ENCODE data around the gene PROSER3.
"Not testable (repeated sequence)": the region's sequence is repeated elsewhere in the genome, so short reads cannot be mapped to it uniquely, and the experiment has no call there.

PROSER3 gene

GRCh38 chr19:35755550-35756376 is 2.2 kb upstream of the PROSER3 start:
- Mint-ChIP-seq H3K36me3 (ENCODE audit: insufficient read depth) (peaks cover 20% of the 10 kb centered on the region), H3K4me1 (ENCODE audit: low read depth in 2 of 2) (peaks cover 27 to 38% of the 10 kb centered on the region in 2 donors), H3K27me3 (peaks cover 0 to 7% of the 10 kb centered on the region in 2 donors), H3K27ac (peak overlapping the region in 1 of 2 donors; percentile 77), H3K9me3 (no peaks in the 10 kb centered on the region), H3K4me3 (peak overlapping the region; percentile 43 to 48)
- ATAC-seq (replicated peaks) (no peak), DNase-seq (peak in 2 of 3 experiments; percentile 37 to 48)

DNA sequence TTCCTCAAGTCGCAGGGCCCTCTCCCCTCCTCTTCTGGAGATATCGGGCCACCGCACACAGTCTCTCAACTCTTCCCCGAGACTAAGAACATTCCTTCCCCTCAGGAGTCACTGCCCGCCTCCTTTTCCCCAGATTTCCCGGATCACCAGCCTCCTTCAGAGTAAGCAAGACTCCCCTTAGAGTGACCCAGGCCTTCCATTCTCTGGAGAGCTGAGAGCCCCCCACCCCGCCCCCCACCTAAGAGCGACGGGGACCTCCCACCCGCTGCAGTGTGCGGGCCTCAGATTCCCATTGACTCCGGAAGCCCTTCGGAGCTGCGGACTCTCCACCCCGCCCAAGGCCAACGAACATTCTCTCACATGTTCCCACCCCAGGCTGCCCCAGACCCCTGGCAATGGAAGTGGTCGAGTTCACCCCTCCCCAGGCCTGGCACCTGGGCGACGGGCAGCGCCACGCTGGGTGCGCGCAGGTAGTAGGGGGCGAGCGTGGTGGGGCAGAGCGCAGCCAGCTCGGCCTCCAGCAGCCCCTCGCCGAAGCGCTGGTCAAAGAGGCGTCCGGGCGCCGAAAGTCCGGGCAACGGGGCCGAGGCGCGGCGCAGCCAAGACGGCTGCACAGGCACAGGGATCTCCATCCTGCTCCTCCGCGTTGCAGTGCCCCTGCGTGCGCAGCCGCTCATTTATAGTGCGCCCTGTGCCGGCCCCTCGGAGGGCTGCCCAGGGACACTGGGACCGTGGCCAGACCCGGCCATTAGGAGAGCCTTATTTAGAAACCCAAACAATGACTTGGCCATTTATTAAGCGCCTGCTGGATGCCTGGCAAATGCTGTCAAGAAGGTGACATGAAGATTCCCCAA is 1.4 kb upstream of the PROSER3 start, which contains the start of gene HSPB6:
Gene HSPB6, minus strand, starts transcription at position 653 of the 854 bp plus-strand sequence. Its CDS starts 21 bp downstream, at position 632.
- Mint-ChIP-seq H3K36me3 (ENCODE audit: insufficient read depth) (peaks cover 20% of the 10 kb centered on the region), H3K4me1 (ENCODE audit: low read depth in 2 of 2) (peaks cover 27 to 38% of the 10 kb centered on the region in 2 donors), H3K27ac (peak within 1 kb of the TSS; percentile 96 to 97), H3K4me3 (peak within 1 kb of the TSS; percentile 93 to 94), H3K27me3 (peaks cover 0 to 7% of the 10 kb centered on the region in 2 donors), H3K9me3 (no peaks in the 10 kb centered on the region)
- DNase-seq: no peak
- ATAC-seq (replicated peaks): no peak

DNA sequence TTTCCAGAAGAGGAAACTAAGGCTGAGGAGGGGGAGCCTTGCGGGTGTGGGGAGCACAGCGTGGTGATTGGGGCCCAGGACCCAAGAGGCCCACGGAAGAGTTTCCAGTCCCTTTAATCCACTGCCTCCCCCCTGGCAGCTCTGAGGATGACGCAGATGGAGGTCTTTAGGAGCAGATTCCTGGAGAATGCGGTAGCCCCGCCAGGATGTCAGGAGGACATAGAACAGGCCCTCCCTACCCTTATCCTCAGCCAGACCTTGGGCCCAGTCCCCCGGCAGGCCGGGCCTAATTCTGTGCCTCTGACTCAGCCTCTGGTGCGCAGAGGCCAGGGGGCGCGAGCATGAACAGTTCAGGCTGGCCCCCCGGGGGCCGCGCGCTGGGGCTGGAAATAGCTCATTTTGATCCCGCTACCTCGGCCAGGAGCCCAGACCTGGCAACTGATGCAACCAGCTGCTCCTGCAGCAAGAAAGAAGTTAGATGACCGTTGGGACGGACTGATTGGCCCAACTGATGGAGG is 686 bp upstream of the PROSER3 start:
- Mint-ChIP-seq H3K27me3 (peaks cover 0 to 7% of the 10 kb centered on the region in 2 donors), H3K4me3 (peak overlapping the region; percentile 93 to 94), H3K9me3 (no peaks in the 10 kb centered on the region), H3K4me1 (ENCODE audit: low read depth in 2 of 2) (peaks cover 27 to 38% of the 10 kb centered on the region in 2 donors), H3K36me3 (ENCODE audit: insufficient read depth) (peaks cover 23% of the 10 kb centered on the region), H3K27ac (peak overlapping the region; percentile 96 to 97)
- DNase-seq (no peak), ATAC-seq (replicated peaks) (no peak)

GRCh38 chr19:35759697-35760096 is 1.7 kb downstream of the PROSER3 start:
- Mint-ChIP-seq H3K4me1 (ENCODE audit: low read depth in 2 of 2) (peaks cover 25 to 37% of the 10 kb centered on the region in 2 donors), H3K9me3 (no peaks in the 10 kb centered on the region)

GRCh38 chr19:35760711-35761349 is 2.9 kb downstream of the PROSER3 start:
- ATAC-seq (replicated peaks): no peak
- H3K36me3 Mint-ChIP-seq (ENCODE audit: insufficient read depth): peaks cover 34% of the 10 kb centered on the region
- peaks cover 22 to 31% of the 10 kb centered on the region in 2 donors for H3K4me1 Mint-ChIP-seq (ENCODE audit: low read depth in 2 of 2)
- H3K27ac Mint-ChIP-seq: no peak overlapping the region
- H3K9me3 Mint-ChIP-seq: no peaks in the 10 kb centered on the region
- DNase-seq: no peak
- H3K4me3 Mint-ChIP-seq: no peak overlapping the region
- H3K27me3 Mint-ChIP-seq: no peaks in the 10 kb centered on the region

More at GRCh38 chr19:35759697-35760096, 1.7 kb downstream of the PROSER3 start:
- Mint-ChIP-seq H3K27ac (no peak overlapping the region), H3K4me3 (peak overlapping the region; percentile 49 to 93), H3K36me3 (ENCODE audit: insufficient read depth) (peaks cover 38% of the 10 kb centered on the region), H3K27me3 (peaks cover 0 to 6% of the 10 kb centered on the region in 2 donors)
- ATAC-seq (replicated peaks) (no peak), DNase-seq (no peak)

GRCh38 chr19:35764432-35765315 is 6.7 kb downstream of the PROSER3 start:
- Mint-ChIP-seq H3K27me3 (no peaks in the 10 kb centered on the region), H3K36me3 (ENCODE audit: insufficient read depth) (peaks cover 26% of the 10 kb centered on the region), H3K9me3 (no peaks in the 10 kb centered on the region), H3K27ac (no peak overlapping the region), H3K4me3 (no peak overlapping the region), H3K4me1 (ENCODE audit: low read depth in 2 of 2) (peaks cover 2 to 3% of the 10 kb centered on the region in 2 donors)
- ATAC-seq (replicated peaks) (no peak), DNase-seq (no peak)

- Mint-ChIP-seq H3K27me3 (no peaks in the 10 kb centered on the region), H3K4me3 (no peak overlapping the region), H3K4me1 (ENCODE audit: low read depth in 2 of 2) (peaks cover 0 to 1% of the 10 kb centered on the region in 2 donors), H3K36me3 (ENCODE audit: insufficient read depth) (peaks cover 26% of the 10 kb centered on the region), H3K9me3 (no peaks in the 10 kb centered on the region), H3K27ac (no peak overlapping the region)
- ATAC-seq (replicated peaks) (no peak), DNase-seq (no peak)
Measured at GRCh38 chr19:35766571-35767104, 8.7 kb downstream of the PROSER3 start.

DNA sequence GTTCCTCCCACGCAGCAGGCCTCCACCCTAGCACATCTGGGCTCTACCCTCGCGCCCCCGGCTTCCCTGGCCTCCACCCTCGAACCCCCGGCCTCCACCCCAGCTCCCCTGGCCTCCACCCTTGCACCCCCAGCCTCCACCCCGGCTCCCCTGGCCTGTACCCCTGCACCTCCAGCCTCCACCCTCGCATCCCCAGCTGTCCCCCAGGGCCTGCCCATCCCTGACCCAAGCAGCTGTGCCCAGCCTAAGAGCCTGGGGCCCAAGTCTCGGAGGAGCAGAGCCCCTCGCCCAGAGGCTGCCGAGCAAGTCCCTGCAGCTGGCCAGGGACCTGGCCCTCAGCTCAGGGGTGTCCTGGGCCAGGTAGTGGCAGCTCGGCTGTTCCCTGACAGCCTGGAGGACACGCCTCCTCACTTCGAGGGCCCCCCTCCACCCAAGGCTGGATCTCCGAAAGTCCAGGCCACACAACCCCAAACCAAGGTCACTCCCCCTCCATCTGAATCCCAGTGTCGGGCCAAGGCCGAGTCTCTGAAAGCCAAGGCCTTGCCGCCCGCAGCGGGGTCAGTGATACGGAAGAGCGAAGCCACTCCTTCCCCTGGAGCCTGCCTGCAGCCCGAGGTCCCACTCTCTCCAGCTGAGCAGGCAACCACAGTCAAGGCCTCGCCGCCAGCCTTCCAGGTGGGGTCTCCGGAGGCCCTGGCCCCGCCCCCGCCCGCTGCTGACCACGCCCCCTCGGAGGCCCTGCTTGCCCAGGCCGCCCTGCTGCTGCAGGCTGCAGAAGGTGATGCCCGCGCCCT is 9.5 kb downstream of the PROSER3 start:
- Mint-ChIP-seq H3K4me1 (ENCODE audit: low read depth in 2 of 2) (peaks cover 0 to 1% of the 10 kb centered on the region in 2 donors), H3K9me3 (no peaks in the 10 kb centered on the region), H3K27ac (peak overlapping the region in 1 of 2 donors; percentile 65), H3K27me3 (no peaks in the 10 kb centered on the region), H3K4me3 (no peak overlapping the region), H3K36me3 (ENCODE audit: insufficient read depth) (peaks cover 23% of the 10 kb centered on the region)
- no peak for ATAC-seq (replicated peaks)
- no peak for DNase-seq

GRCh38 chr19:35768082-35768421 is 10.1 kb downstream of the PROSER3 start:
- Mint-ChIP-seq H3K4me1 (ENCODE audit: low read depth in 2 of 2) (peaks cover 0 to 1% of the 10 kb centered on the region in 2 donors), H3K27me3 (no peaks in the 10 kb centered on the region), H3K9me3 (no peaks in the 10 kb centered on the region)

GRCh38 chr19:35772362-35772761 is 14.4 kb downstream of the PROSER3 start:
- not testable (repeated sequence) for H3K27ac Mint-ChIP-seq; DNase-seq; H3K9me3 Mint-ChIP-seq; H3K36me3 Mint-ChIP-seq (ENCODE audit: insufficient read depth); H3K4me3 Mint-ChIP-seq; ATAC-seq (replicated peaks); H3K27me3 Mint-ChIP-seq
- peaks cover 18 to 20% of the 10 kb centered on the region in 2 donors for H3K4me1 Mint-ChIP-seq (ENCODE audit: low read depth in 2 of 2)

More at GRCh38 chr19:35768082-35768421, 10.1 kb downstream of the PROSER3 start:
- Mint-ChIP-seq H3K4me3 (no peak overlapping the region), H3K27ac (no peak overlapping the region), H3K36me3 (ENCODE audit: insufficient read depth) (peaks cover 19% of the 10 kb centered on the region)
- DNase-seq (no peak), ATAC-seq (replicated peaks) (no peak)

GRCh38 chr19:35773020-35773806 is 15.2 kb downstream of the PROSER3 start:
- peaks cover 18 to 20% of the 10 kb centered on the region in 2 donors for H3K4me1 Mint-ChIP-seq (ENCODE audit: low read depth in 2 of 2)
- no peak for DNase-seq
- no peaks in the 10 kb centered on the region for H3K27me3 Mint-ChIP-seq
- no peak overlapping the region for H3K27ac Mint-ChIP-seq
- no peak overlapping the region for H3K4me3 Mint-ChIP-seq
- no peak for ATAC-seq (replicated peaks)
- no peaks in the 10 kb centered on the region for H3K9me3 Mint-ChIP-seq
- peaks cover 5% of the 10 kb centered on the region for H3K36me3 Mint-ChIP-seq (ENCODE audit: insufficient read depth)

All from effector memory CD8-positive, alpha-beta T cell (primary cell).